WTC11 (cell line): ENCODE data around the gene FHIP1A. TPM values are rescaled to one million over a fixed set of nuclear protein-coding genes. Genes with fewer than 3 reads are reported as not detected.

ENCODE experiments used
- ATAC-seq: fragments of 200-7000 bp; cut with Tn5 transposase; 2 replicates; pipeline ENCODE4 v1.10.0; 2021; ENCODE audit warnings: mild to moderate bottlenecking, moderate library complexity
- CTCF ChIA-PET: fragments of 300-600 bp; sonication (Branson Sonifier 250); formaldehyde crosslinking; loops from one replicate; lab custom pipeline; 2021; ENCODE audit warnings: antibody characterized with exemption; lab: Charles Lee
- POLR2A ChIA-PET: fragments of 350-600 bp; sonication (Branson Sonifier 250); formaldehyde crosslinking; loops from one replicate; lab custom pipeline; 2021; ENCODE audit warnings: antibody characterized with exemption; lab: Charles Lee
- DNase-seq: peaks from one replicate; pipeline ENCODE4 v3.0.0; 2021; ENCODE audit warnings: low spot score
- H3K27ac Mint-ChIP-seq: 2 replicates; pipeline ENCODE4 v1.8.0; 2021; ENCODE audit warnings: mixed read lengths
- H3K27me3 Mint-ChIP-seq: 2 replicates; pipeline ENCODE4 v1.8.0; 2021; ENCODE audit warnings: low read depth, mild to moderate bottlenecking, moderate library complexity, mixed read lengths
- H3K36me3 Mint-ChIP-seq: 2 replicates; pipeline ENCODE4 v1.8.0; 2021; ENCODE audit warnings: mixed read lengths
- H3K4me1 Mint-ChIP-seq: 2 replicates; pipeline ENCODE4 v1.8.0; 2022; ENCODE audit warnings: mixed read lengths
- H3K4me3 Mint-ChIP-seq: 2 replicates; pipeline ENCODE4 v1.8.0; 2021; ENCODE audit warnings: mild to moderate bottlenecking, moderate library complexity, mixed read lengths
- H3K9me3 Mint-ChIP-seq: 2 replicates; pipeline ENCODE4 v1.8.0; 2021; ENCODE audit warnings: mixed read lengths
- ATF3 ChIP-seq: sonication (generic); formaldehyde crosslinking; conservative IDR thresholded peaks from 2 replicates; pipeline ENCODE4 v1.8.1; 2022; ENCODE audit warnings: mild to moderate bottlenecking, missing genetic modification reagents
- CREM ChIP-seq: sonication (generic); formaldehyde crosslinking; IDR thresholded peaks from 2 replicates; pipeline ENCODE4 v1.8.1; 2022; ENCODE audit warnings: mild to moderate bottlenecking, missing genetic modification reagents, moderate library complexity
- FOXJ3 ChIP-seq: sonication (generic); formaldehyde crosslinking; IDR thresholded peaks from 2 replicates; pipeline ENCODE4 v1.9.0; 2021; ENCODE audit warnings: missing genetic modification reagents, mild to moderate bottlenecking, borderline replicate concordance
- FOXK1 ChIP-seq: sonication (generic); formaldehyde crosslinking; IDR thresholded peaks from 2 replicates; pipeline ENCODE4 v1.8.0; 2022; ENCODE audit warnings: mild to moderate bottlenecking, moderate library complexity, missing genetic modification reagents
- JAZF1 ChIP-seq: fragments of 250-450 bp; sonication (Bioruptor Pico); IDR thresholded peaks from 2 replicates; pipeline ENCODE4 v1.9.0; 2021; ENCODE audit warnings: moderate library complexity, mild to moderate bottlenecking, inconsistent platforms
- KAT7 ChIP-seq: sonication (generic); formaldehyde crosslinking; IDR thresholded peaks from 2 replicates; pipeline ENCODE4 v1.8.1; 2023; ENCODE audit warnings: missing genetic modification reagents, mild to moderate bottlenecking, borderline replicate concordance
- MXD4 ChIP-seq: fragments of 250-450 bp; sonication (Bioruptor Pico); IDR thresholded peaks from 2 replicates; pipeline ENCODE4 v1.8.0; 2021; ENCODE audit warnings: mild to moderate bottlenecking, moderate library complexity, borderline replicate concordance
- NFATC4 ChIP-seq: fragments of 250-450 bp; sonication (Bioruptor Pico); IDR thresholded peaks from 2 replicates; pipeline ENCODE4 v1.9.0; 2021; ENCODE audit warnings: mild to moderate bottlenecking
- NFYB ChIP-seq: sonication (generic); formaldehyde crosslinking; conservative IDR thresholded peaks from 2 replicates; pipeline ENCODE4 v1.8.0; 2022; ENCODE audit warnings: low read depth, missing genetic modification reagents
- NR3C1 ChIP-seq: sonication (generic); formaldehyde crosslinking; conservative IDR thresholded peaks from 2 replicates; pipeline ENCODE4 v1.8.1; 2023; ENCODE audit warnings: low read depth, mild to moderate bottlenecking, missing genetic modification reagents
- OVOL2 ChIP-seq: fragments of 250-450 bp; sonication (Bioruptor Pico); IDR thresholded peaks from 2 replicates; pipeline ENCODE4 v1.9.0; 2021; ENCODE audit warnings: mild to moderate bottlenecking, borderline replicate concordance
- RELA ChIP-seq: sonication (generic); formaldehyde crosslinking; IDR thresholded peaks from 2 replicates; pipeline ENCODE4 v1.8.1; 2022; ENCODE audit warnings: missing genetic modification reagents, mild to moderate bottlenecking, borderline replicate concordance
- RORB ChIP-seq: fragments of 250-450 bp; sonication (Bioruptor Pico); IDR thresholded peaks from 2 replicates; pipeline ENCODE4 v1.9.0; 2021; ENCODE audit warnings: mild to moderate bottlenecking
- SMAD3 ChIP-seq: sonication (generic); formaldehyde crosslinking; IDR thresholded peaks from 2 replicates; pipeline ENCODE4 v1.8.0; 2022; ENCODE audit warnings: missing genetic modification reagents, mild to moderate bottlenecking, borderline replicate concordance
- TEAD1 ChIP-seq: sonication (generic); formaldehyde crosslinking; IDR thresholded peaks from 2 replicates; pipeline ENCODE4 v1.8.0; 2022; ENCODE audit warnings: mild to moderate bottlenecking, missing genetic modification reagents
- ZBTB43 ChIP-seq: sonication (generic); formaldehyde crosslinking; IDR thresholded peaks from 2 replicates; pipeline ENCODE4 v1.8.1; 2023; ENCODE audit warnings: mild to moderate bottlenecking, missing genetic modification reagents
- ZNF263 ChIP-seq: sonication (generic); formaldehyde crosslinking; IDR thresholded peaks from 2 replicates; pipeline ENCODE4 v1.8.1; 2022; ENCODE audit warnings: low read depth, mild to moderate bottlenecking, moderate library complexity, missing genetic modification reagents
- ZNF317 ChIP-seq: sonication (generic); formaldehyde crosslinking; IDR thresholded peaks from 2 replicates; pipeline ENCODE4 v1.8.1; 2023; ENCODE audit warnings: low read depth, mild to moderate bottlenecking, moderate library complexity, missing genetic modification reagents, borderline replicate concordance
- ZNF416 ChIP-seq: fragments of 250-450 bp; sonication (Bioruptor Pico); IDR thresholded peaks from 2 replicates; pipeline ENCODE4 v1.9.0; 2021; ENCODE audit warnings: mild to moderate bottlenecking, inconsistent platforms
- total RNA-seq: library from RNA; stranded (reverse); gene quantifications from 3 replicates; pipeline ENCODE4 v1.2.3, GENCODE V29; 2021
- TF ChIP-seq, protein P1 (sequence below): sonication (generic); formaldehyde crosslinking; IDR thresholded peaks from 2 replicates; pipeline ENCODE4 v1.8.0; 2022; ENCODE audit warnings: mild to moderate bottlenecking, missing genetic modification reagents
- TF ChIP-seq, protein P2 (sequence below): sonication (generic); formaldehyde crosslinking; IDR thresholded peaks from 2 replicates; pipeline ENCODE4 v1.8.0; 2022; ENCODE audit warnings: mild to moderate bottlenecking, missing genetic modification reagents
- TF ChIP-seq, protein P3 (sequence below): sonication (generic); formaldehyde crosslinking; IDR thresholded peaks from 2 replicates; pipeline ENCODE4 v1.8.1; 2023; ENCODE audit warnings: mild to moderate bottlenecking, missing genetic modification reagents, moderate library complexity
- TF ChIP-seq, protein P4 (sequence below): sonication (generic); formaldehyde crosslinking; IDR thresholded peaks from 2 replicates; pipeline ENCODE4 v1.8.0; 2023; ENCODE audit warnings: mild to moderate bottlenecking, missing genetic modification reagents

FHIP1A gene
- total RNA-seq, 1 experiment from 2014 or later = 68.6 TPM

DNA sequence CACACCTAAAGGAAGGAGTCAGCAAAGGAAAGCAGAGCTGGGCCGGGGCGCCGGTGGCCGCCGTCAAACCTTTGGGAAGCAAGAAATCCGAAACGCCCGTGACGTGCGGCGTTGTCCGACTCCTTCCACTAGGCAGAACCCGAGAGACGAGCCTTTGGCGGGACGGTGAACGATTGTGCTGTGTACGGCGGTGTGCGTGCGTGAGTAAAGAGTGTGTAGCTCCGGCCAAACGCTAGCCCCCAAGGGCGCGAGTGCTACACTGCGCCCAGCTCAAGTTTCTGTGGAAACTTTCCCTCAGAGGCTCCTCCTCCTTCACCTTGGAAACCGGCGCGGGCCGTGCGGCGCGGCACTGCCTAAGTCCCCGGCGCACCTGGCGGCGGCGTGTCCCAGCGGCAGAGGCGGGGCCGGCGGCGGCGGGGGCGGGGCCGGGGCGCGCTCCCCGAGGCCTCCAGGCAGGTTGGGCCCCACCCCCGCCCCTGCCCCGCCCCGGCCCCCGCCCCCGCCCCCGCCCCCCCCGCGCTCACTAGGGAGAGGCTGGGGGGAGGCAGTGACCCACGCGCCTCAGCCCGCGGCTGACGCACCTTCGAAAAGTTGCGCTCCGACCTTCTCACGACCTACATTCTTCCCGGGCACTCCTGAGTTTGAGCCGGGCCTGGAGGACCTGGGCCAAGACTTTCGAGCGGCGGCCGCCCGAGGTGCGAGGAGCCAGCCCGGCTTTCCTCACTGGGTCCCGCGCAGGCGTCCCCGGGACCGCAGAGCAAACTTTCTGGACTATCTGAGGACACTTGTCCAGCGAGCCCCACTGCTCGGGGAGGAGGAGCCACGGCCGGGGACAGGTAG is at the start of gene FHIP1A (continued):
- TF ChIP-seq, protein P1, sequence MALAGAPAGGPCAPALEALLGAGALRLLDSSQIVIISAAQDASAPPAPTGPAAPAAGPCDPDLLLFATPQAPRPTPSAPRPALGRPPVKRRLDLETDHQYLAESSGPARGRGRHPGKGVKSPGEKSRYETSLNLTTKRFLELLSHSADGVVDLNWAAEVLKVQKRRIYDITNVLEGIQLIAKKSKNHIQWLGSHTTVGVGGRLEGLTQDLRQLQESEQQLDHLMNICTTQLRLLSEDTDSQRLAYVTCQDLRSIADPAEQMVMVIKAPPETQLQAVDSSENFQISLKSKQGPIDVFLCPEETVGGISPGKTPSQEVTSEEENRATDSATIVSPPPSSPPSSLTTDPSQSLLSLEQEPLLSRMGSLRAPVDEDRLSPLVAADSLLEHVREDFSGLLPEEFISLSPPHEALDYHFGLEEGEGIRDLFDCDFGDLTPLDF (CRISPR knock-in tag) = no peak
- no peak for TF ChIP-seq KAT7
- no peak for TF ChIP-seq ZNF416 (CRISPR knock-in tag)
- no peak for TF ChIP-seq ZNF317 (CRISPR knock-in tag)
- TF ChIP-seq, protein P2, sequence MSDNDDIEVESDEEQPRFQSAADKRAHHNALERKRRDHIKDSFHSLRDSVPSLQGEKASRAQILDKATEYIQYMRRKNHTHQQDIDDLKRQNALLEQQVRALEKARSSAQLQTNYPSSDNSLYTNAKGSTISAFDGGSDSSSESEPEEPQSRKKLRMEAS = 0 out of 2 replicates have a peak, but pooled peaks have one; percentile 41
- TF ChIP-seq TEAD1 = 0 out of 2 replicates have a peak, but pooled peaks have one; percentile 47
- no peak for TF ChIP-seq RORB (CRISPR knock-in tag)
- TF ChIP-seq, protein P3, sequence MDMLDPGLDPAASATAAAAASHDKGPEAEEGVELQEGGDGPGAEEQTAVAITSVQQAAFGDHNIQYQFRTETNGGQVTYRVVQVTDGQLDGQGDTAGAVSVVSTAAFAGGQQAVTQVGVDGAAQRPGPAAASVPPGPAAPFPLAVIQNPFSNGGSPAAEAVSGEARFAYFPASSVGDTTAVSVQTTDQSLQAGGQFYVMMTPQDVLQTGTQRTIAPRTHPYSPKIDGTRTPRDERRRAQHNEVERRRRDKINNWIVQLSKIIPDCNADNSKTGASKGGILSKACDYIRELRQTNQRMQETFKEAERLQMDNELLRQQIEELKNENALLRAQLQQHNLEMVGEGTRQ (CRISPR knock-in tag) = no peak
- no peak for TF ChIP-seq NFATC4
- no peak for TF ChIP-seq NFYB (CRISPR knock-in tag)
- no peak for TF ChIP-seq RELA (CRISPR knock-in tag)
- TF ChIP-seq FOXJ3 = no peak
- no peak for TF ChIP-seq MXD4 (CRISPR knock-in tag)
- TF ChIP-seq NR3C1 = no peak
- peak; percentile 56; the same call in 1 of the 2 replicates for TF ChIP-seq FOXK1 (CRISPR knock-in tag)
- no peak for TF ChIP-seq ATF3 (CRISPR knock-in tag)
- TF ChIP-seq OVOL2 (CRISPR knock-in tag) = no peak
- no peak for TF ChIP-seq CREM (CRISPR knock-in tag)
- 0 out of 2 replicates have a peak, but pooled peaks have one; percentile 31 for TF ChIP-seq ZNF263 (CRISPR knock-in tag)
- TF ChIP-seq ZBTB43 = 0 out of 2 replicates have a peak, but pooled peaks have one; percentile 47
- no peak for TF ChIP-seq JAZF1 (CRISPR knock-in tag)

DNA sequence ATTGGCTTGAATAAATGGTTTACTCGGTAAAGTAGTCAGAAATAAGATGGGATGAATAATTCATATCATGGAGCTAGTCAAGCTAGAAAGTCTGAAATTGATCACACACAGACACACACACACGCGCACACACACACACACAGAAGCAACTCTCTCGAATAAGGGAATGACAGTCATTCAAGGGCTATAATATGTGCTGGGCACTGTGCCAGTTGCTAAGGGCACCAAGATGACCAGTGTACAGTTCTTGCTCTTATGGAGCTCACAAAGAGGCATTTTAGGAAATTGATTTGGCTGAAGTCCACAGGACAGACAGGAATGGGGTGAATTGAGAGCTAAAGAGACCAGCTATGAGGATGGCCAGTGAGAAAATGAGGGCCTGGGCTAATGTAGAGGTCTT is 49.4 kb upstream of the FHIP1A start:
- Mint-ChIP-seq H3K27me3 (no peaks in the 10 kb centered on the region), H3K4me3 (no peak overlapping the region), H3K9me3 (no peaks in the 10 kb centered on the region), H3K36me3 (no peaks in the 10 kb centered on the region), H3K27ac (no peak overlapping the region; the same call in 1 of the 2 replicates), H3K4me1 (peaks cover 7% of the 10 kb centered on the region; the same call in 1 of the 2 replicates)
- ATAC-seq = no peak
- DNase-seq = no peak
- POLR2A ChIA-PET = interaction anchor here (0.5 kb wide), 1 partner anchor 108 kb away, joined by 10 read pairs; no protein-coding TSS in a partner anchor
- TF ChIP-seq ZBTB43 (no peak), SMAD3 (no peak), NR3C1 (no peak)
- TF ChIP-seq, protein P4, sequence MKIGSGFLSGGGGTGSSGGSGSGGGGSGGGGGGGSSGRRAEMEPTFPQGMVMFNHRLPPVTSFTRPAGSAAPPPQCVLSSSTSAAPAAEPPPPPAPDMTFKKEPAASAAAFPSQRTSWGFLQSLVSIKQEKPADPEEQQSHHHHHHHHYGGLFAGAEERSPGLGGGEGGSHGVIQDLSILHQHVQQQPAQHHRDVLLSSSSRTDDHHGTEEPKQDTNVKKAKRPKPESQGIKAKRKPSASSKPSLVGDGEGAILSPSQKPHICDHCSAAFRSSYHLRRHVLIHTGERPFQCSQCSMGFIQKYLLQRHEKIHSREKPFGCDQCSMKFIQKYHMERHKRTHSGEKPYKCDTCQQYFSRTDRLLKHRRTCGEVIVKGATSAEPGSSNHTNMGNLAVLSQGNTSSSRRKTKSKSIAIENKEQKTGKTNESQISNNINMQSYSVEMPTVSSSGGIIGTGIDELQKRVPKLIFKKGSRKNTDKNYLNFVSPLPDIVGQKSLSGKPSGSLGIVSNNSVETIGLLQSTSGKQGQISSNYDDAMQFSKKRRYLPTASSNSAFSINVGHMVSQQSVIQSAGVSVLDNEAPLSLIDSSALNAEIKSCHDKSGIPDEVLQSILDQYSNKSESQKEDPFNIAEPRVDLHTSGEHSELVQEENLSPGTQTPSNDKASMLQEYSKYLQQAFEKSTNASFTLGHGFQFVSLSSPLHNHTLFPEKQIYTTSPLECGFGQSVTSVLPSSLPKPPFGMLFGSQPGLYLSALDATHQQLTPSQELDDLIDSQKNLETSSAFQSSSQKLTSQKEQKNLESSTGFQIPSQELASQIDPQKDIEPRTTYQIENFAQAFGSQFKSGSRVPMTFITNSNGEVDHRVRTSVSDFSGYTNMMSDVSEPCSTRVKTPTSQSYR (CRISPR knock-in tag) = no peak
- TF ChIP-seq, protein P2 = no peak
- TF ChIP-seq, protein P3 (CRISPR knock-in tag) = no peak
- CTCF ChIA-PET = interaction anchor here (1.0 to 1.6 kb wide), 3 partner anchors 83 to 297 kb away, joined by 4 to 11 read pairs (median 4); partner anchors contain the start of gene PRSS48
